HG03175 (cell line): ENCODE measurements around the gene CADM1.
A peak's percentile ranks its signal among the peaks of the same experiment; 100 is the strongest.

Experiments
- ATAC-seq: cut with Tn5 transposase; IDR thresholded peaks from one replicate; pipeline ENCODE4 v1.9.1; 2021; ENCODE audit warnings: mild to moderate bottlenecking, moderate library complexity; ENCODE audit not compliant: unreplicated experiment

CADM1 gene

DNA sequence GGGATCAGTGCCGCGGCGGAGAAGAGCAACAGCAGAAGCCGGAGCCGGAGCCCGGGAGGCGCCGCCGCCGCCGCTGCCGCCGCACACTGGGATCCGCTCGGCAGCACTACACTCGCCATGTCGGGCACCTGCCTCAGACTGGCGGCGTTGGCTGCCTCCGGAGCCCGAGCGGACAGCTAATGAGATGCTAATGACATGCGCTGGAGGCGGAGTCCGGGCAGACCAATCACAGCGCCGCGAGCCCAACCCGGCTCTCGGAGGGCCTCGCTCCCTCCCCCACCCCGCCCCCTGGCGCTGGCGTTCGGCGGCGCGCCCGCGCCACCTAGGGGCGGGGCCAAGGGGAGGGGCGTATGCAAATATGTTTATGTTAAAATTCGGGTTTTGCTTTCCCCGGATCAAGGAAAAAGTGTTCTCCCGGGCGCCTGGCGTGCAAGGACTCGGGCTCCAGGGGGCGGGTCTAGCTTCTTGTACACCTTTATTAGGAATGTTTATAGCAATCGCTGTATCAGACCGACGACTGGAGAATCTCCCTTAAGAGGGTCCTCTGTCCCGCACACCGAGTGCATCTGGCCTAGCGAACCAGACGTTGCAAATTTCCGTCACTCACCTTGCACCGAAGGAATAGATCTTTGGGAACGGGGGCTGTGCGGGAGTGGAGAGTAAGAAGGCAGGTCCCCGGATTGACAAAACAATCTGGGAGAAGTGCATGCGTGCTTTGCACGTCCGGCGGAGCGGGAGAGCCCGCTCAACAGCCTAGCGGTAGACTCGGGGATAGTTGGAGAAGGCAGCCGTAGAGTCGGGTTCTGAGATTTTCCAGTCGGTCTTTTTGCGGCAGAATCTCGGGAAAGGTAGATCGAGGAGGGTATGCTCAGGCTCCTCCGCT lies at the start of gene CADM1:
Gene CADM1 (minus strand): TSS at position 140 of the 883 bp plus-strand sequence.
- peak; percentile 57 for ATAC-seq

DNA sequence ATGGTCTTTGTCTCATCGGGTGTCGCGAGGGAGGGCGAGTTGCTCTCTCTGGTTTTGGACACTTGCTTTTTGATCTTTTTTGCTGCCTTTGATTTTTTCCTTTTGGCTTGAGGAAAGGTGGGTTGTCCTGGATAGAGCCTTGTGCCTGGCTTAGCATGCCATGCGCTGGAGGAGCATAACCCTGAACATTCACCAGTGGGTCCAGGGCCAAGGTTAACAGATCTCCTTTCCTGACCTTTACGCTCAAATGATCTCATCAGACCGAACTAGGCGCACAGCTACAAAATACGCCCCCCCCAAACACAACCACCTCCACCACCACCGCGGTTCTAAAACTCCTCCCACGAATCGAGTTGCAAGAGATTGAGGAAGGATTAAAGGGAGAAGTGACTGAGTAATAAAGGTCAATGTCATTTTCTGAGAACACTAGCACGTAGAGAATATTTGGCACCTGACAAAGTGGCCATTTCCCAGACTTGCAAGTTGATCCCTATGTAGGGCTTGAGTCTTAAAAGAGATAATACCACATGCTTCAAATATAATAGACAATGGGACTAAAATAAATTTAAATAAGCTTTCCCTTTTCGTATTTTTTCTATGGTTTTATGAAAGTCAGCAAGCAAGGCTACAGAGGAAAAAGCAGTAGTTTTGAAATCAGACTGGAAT lies 48.7 kb upstream of the CADM1 start:
- ATAC-seq, result no peak

DNA sequence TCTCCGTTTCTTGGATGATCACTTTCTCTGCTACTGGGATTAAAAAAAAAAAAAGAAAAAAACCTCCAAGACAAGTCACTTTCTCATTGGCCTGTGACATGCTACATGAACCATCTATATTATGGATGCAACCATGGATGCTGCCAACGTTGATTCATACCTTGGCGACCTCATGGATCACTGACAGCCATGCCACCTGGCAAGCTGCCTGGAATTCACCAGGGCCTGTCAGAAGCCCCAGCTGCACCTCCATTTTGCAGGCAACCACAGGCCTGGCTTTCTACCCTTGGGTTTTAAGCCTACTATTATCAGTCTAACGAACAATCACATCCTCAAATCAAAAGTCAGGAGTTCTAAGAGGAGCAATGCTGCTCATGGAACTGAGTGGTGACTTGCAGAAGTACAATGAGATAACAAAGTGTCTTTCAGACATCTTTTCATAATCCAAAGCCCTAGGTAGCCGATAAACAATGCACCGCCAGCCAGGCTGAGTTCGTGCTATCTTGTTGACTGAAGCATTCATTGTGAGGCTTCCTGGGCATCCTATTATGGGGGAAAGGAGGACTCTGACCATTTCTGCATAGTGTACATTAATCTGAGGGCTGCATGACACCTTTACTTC lies 48.0 kb upstream of the CADM1 start:
- no peak for ATAC-seq

DNA sequence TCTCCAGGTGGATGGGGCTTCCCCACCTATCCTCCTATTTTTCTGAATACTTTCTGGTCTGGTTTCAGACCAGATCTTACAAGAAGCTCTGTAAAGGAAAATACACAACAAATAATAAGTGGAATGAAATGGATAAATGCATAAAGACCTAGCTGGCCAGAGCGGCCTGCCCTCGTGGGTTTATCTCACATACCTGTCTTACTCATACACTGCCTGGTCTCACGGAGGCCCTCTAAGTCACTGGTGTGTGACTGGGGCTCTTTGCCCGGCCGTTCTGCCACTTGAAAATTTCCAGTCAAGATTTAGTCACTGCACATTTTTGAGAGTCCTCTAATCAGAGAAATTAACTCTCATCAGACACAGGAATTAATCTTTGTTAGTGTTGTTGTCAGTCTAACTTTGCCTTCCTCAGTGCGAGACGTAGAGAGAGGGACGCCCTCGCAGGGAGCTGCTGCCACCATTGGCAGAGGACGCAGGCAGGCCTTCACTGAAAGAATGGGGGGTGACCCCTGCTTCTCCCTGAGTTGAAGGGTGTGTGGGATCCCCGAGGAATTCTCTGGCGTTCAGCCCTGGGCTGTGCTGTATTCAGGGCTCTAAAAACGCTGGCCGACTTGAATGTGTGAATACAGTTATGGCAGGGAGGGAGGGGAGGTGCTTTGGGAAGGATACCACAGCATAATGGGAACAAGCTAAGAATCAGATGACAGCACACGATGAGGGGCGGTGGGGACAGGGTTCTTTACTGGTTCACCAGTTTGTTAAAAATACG lies 46.3 kb upstream of the CADM1 start:
- no peak for ATAC-seq

DNA sequence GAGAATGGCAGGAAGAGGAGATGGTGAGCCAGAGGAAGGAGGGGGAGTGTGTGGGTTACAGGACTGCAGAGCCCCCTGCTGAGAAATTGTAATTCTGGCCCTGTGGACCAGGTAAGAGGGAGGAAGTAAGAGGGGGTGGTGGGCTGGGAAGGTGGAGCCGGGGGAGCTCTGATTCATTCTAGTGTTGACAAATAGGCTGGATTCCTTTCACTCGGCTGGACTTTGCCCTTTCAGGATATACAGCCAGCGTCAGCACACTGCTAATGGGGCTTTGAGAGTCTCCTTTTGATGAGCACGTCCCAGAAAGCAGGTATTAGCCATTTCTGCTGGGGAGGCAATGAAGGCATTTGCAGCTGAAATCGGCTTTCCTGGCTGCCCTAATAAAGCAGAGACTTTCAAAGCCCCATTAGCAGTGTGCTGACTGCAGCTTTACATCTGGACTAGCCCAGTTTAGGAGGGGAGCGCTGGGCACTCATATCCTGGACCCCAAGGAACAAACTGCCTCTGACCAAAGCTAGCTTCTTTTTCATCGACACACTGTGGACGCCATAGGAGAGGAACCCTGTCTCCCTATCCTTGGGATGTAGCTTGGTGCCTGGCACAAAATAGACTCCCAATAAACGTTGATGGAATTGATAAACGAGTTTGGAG lies 44.8 kb upstream of the CADM1 start:
- no peak for ATAC-seq

DNA sequence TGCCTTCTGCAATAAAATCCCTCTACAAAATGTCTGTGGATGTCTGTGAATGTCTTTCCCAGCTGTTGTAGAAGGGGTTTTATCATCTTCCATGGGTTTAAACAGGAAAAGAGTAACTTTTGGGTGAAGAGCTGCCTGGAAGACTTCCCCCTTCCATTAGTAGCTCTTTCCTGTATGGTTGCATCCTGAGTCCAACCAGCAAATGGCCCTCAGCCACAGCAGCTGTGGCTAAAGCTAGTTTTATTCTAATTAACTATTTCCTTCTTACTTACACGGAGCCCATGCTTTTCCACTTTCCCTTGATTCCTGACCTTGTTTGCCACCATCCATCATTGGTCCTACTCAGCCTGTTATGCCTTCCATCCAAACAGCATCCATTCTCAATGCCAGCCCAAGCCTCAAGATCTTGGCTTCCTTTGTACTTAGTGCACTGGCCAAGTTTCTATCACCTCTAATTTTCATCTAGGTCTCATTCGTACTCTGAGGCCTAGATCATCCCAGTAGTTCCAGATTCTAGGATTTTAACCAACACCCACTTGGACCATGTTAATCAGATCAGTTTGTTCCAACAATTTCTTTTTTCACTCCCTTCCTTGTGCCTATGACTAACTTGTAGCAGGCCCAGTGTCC lies 41.5 kb upstream of the CADM1 start:
- ATAC-seq, result no peak

DNA sequence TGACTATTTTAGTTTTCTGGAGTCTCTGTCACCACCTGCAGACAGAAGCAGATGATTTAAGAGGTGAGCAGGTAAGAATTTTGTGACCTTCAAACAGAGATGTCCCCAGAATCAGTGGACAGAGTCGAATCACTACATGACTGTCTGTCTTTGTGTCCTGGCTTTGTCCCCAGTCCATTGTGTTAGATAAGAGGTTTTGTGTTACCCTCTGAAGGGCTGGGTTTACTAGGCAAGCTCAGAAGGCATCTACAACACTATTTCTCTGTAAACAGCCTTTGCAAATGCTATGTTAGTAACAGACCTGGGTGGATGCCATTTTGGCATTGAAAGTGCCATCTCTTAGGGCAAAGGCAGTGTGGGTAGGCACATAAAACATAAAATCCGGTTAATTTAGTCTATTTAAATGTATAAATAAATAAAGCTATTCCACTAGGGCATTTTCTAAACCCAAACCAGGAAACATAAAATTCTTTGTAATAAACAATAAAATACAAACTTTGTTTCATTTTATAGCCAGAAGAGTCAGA lies 40.3 kb upstream of the CADM1 start:
- no peak for ATAC-seq

DNA sequence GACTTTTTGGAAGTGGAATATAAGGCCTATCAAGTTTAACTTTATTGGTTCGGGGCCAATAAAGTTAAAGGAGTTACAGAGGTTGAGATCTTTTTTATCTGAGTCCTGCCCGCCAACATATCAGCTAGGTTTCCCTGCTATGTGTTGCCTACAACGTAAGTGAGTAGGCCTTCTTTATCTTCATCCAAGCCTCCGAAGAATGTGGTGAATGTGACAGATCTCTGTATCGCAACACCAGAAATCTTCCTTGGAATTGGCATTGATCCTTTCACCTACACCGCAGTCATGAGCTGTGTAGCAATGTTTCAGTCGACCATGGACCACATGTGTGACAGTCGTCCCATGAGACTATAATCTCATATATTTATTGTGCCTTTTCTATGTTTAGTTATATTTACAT lies 37.3 kb upstream of the CADM1 start:
- ATAC-seq, result no peak

DNA sequence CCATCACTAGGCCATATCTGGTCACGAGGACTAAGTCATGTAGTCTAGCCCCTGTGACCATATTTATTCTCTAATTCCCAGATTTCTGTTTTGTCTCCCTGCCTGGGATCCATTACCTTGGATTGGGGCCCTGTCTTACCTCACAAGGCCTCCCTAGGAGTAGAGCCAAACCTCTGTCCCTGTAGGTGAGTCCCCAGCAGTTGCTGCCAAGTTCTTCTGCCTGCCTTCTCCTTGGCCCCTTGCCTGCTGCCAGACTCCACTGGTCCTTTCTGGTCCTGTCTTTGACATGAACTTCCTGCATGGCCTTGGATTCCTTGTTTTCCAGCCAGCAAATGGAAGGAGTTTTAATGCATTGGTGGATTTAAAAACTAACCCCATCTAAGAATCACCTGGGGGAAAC lies 35.6 kb upstream of the CADM1 start:
- no peak for ATAC-seq

DNA sequence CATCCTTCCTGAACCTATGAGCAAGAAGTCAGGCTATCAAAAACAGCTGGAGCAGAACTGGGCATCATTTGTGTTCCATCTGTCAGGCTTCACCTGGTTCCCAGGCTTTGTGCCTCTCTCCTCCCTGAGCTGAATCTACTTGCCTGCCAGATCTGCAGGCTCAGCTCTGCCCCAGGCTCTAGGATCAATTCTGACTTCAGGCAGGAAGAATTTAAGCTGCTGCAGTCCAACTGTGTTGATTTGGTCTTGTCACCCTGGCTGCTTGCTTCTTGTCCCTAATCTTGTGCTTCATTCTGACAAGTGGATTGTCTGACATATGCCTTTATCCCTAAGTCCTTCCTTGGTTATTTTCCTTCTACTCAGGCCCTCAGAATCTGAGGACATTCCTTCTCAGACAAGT lies 31.6 kb upstream of the CADM1 start:
- ATAC-seq, result no peak

DNA sequence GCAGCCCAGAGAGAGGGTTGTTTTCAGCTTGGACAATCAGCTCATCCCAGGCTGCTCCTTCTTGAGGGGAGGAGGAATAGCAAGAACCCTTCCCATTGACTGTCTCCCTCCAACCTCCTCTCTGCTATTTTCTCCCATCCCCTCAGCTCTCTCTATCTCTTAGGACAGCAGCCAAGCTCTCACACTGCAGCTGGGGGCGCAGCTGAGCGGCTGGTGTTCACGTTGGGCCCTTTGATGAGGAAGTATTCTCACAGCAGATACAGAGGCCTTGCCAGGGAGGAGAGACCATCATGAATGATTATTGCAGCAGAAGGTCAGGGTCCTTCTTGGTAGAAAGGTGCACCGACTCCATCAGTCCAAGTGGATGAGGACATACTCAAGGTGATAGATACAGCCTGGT lies 26.5 kb upstream of the CADM1 start:
- no peak for ATAC-seq

DNA sequence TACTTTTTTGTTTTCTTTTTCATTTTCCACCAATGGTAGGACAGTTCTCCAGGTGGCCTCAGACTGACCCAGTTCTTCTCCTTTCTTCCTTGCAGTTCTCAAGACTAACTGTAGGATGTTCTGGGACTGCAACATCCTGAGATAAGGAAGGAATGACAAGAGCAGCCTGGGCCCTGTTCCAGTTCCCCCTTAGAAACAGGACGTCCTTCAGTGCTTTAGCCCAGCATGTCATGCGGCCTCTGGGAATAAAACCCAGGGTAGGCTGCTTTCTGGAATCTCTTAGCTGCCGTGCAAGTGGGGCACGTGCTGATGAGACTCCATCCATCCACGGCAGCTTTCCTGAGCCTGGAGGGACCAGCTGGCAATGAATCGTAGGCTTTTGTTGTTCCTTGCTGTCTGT lies 24.0 kb upstream of the CADM1 start:
- no peak for ATAC-seq

DNA sequence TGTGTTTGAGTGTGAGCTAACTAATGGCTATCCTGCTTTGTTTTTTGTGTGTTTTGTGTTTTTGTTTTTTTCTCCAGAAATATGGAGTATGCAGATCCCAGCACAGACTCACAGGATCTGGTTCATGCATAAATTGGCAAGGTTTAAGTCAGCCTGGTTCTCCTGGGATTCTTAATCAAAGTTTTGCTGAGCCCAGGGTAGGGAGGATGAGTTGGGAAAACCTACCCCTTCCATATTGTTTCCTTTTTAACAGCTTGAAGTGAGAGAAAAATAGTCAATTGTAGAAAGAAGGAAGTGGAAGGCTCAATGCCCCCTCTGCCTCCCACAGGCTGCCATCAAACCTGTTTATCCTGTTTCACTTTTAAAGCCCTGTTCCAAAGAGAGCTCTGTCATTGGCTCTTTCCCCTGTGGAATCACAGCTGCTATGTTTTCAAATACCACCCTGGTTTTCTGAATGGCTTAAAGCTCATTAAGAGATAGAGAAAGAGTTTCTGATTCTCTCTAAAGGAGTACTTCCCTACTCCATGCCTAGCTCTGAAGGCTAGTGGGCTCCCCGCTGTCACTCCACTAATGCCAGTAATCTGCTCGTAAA lies 23.4 kb upstream of the CADM1 start:
- ATAC-seq, result no peak

DNA sequence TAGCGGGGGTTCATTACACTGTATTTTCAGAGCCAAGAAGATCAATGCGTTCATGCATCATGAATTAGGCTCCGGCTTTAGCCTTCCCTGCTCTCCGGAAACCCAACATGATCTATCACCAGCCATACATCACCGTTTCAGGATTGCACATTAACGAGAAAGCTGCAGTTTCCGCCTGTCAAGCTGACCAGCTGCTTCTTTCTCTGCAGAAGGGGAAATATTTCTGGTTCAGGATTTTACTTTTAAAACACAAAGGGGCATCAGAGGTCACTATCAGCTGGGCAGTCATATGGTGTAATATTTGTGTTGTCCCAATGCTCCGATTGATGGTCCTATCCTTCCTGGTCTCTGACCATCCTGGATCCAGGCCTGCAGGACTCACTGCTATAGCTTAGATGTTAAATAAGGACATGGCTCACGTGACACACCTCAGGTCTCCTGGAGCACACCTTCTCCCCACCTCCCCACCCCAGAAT lies 21.4 kb upstream of the CADM1 start:
- no peak for ATAC-seq

DNA sequence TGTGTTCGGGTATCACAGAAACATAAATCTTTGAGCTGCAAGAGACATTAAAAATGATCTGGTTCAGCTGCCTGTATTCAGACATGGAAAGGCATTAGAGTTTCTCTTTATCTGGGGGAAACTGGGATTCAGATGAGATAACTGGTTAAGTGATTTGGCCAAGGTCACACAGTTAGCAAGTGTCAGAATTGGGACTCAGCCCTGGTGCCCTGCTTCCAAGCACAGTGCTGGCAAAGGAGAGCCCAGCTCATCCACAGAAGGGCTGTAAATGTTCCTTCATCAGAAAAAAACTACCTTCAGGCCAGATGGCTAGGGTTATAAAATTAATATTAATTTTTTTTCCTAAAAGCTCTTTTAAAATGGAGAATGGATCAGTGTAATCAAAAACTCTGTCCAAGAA lies 20.4 kb upstream of the CADM1 start:
- ATAC-seq, result no peak

DNA sequence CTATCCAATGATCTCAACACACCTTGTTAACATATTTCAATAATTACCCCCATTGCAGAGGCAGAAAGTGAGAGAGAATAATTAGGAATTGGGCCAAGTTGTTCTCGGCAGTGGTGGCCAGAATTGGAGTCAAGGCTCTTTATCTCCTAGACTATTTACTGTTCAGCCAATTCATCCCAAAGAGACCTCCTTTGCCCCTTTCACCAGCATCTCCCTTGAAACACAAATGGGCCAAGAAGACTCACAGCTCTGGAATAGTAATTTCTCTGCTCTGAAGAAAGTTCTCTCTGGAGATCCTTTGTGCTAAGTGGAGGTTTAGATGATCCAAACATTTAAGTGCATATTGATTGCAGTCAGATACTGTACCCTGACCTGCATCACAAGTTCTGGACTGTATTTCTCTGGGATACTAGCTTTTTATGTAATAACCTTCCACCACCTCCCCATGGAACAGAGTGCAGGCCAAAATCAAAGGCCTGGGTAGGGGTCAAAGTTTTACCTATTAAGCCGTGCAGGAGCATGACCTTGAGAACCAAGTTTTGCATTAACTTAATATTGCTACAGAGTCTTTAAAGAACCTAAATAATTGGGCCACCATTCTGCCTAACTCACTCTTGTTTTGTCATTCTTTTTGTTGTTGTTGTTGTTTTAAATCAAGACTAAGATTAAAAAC lies 19.6 kb upstream of the CADM1 start:
- ATAC-seq, result no peak

DNA sequence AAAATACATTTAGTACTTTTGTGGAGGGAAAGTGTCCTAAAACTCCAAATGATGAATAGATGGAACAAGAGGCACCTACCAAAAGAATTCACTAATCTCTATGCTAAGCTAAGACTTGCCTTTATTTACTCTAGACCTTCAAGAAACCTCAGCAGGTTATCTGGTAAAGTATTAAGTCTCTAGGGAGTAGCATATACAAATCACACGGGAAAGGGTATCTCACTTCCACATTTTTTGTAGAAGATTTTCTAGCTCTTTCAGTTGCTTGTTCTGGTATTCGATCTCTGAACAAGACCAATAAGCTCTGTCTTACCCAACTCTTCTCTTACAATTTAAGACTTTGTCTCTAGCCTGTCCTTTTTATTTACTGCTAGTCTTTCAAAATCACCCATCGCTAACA lies 18.1 kb upstream of the CADM1 start:
- no peak for ATAC-seq

DNA sequence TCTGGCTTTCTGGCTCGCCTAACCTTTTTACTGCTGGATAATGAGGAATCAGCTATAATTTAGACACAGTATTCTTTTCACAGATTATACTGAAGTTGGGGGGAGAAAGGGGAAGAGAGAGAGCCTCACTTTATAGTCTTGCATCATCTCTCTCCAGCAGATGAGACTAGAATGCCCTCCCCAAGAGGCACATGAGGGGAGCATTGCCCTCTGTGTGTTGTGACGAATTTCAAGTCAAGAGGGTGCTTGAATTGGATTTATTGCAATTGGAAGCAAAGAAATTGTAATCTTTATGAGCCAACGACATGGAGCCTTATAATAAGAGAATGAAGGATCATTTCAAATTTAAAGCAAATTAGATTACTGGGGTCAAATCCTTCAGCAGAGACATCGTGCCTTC lies 17.6 kb upstream of the CADM1 start:
- ATAC-seq, result no peak
